HepG2 (cell line): ENCODE results near the gene CEP104. TPM values are rescaled to one million over a fixed set of nuclear protein-coding genes. Genes with fewer than 3 reads are reported as not detected.
A peak's percentile ranks its signal among the peaks of the same experiment; 100 is the strongest.

Source experiments
- FOXO1 ChIP-seq: sonication (generic); formaldehyde crosslinking; IDR thresholded peaks from 2 replicates; pipeline ENCODE4 v1.4.0; 2020; ENCODE audit warnings: missing genetic modification reagents
- MEIS1 ChIP-seq: sonication (generic); formaldehyde crosslinking; IDR thresholded peaks from 2 replicates; pipeline ENCODE4 v1.9.0; 2021; ENCODE audit warnings: mild to moderate bottlenecking, missing genetic modification reagents, moderate library complexity, borderline replicate concordance
- MYC ChIP-seq: sonication (generic); formaldehyde crosslinking; IDR thresholded peaks from 2 replicates; pipeline ENCODE4 v1.9.0; 2021; ENCODE audit warnings: missing genetic modification reagents, borderline replicate concordance
- MYNN ChIP-seq: sonication (generic); formaldehyde crosslinking; IDR thresholded peaks from 2 replicates; pipeline ENCODE4 v1.4.0; 2020; ENCODE audit warnings: mild to moderate bottlenecking, low read depth, missing genetic modification reagents
- PRPF4 ChIP-seq: fragments of 200-400 bp; formaldehyde crosslinking; IDR thresholded peaks from 2 replicates; pipeline ENCODE4 v1.6.1; 2016; ENCODE audit warnings: low read length, low read depth; ENCODE audit not compliant: poor library complexity, severe bottlenecking
- SOX6 ChIP-seq, 2 experiments: fragments of 450-650 bp in 1 of 2; sonication (generic) in 1 of 2; formaldehyde crosslinking in 1 of 2; IDR thresholded peaks; 2 replicates each; pipeline versions ENCODE4 v1.4.0 to v1.6.1; 2017 to 2020; ENCODE audit warnings: antibody characterized with exemption in 1 of 2, mild to moderate bottlenecking in 1 of 2, missing genetic modification reagents in 1 of 2
- STAG1 ChIP-seq: sonication (generic); formaldehyde crosslinking; IDR thresholded peaks from 2 replicates; pipeline ENCODE4 v1.4.0; 2020; ENCODE audit warnings: missing genetic modification reagents
- TBX2 ChIP-seq: sonication (generic); formaldehyde crosslinking; IDR thresholded peaks from 2 replicates; pipeline ENCODE4 v1.5.0; 2020; ENCODE audit warnings: missing genetic modification reagents, mild to moderate bottlenecking, borderline replicate concordance
- XBP1 ChIP-seq: sonication (generic); formaldehyde crosslinking; IDR thresholded peaks from 2 replicates; pipeline ENCODE4 v1.5.0; 2020; ENCODE audit warnings: missing genetic modification reagents
- ZBTB40 ChIP-seq, 2 experiments: fragments of 450-650 bp in 1 of 2; sonication (generic) in 1 of 2; formaldehyde crosslinking in 1 of 2; IDR thresholded peaks; 2 replicates each; pipeline versions ENCODE4 v1.6.1 to v1.8.0; 2016 to 2022; ENCODE audit warnings: antibody characterized with exemption in 1 of 2, mild to moderate bottlenecking in 1 of 2, missing genetic modification reagents in 1 of 2
- ZHX2 ChIP-seq, 2 experiments: sonication (generic) in 1 of 2; formaldehyde crosslinking in 1 of 2; IDR thresholded peaks; 2 replicates each; pipeline versions ENCODE4 v1.6.1 to v1.9.0; 2014 to 2022; ENCODE audit warnings: antibody characterized with exemption in 1 of 2, borderline replicate concordance in 1 of 2, inconsistent platforms in 1 of 2, low read depth in 1 of 2, missing genetic modification reagents in 1 of 2
- ZNF251 ChIP-seq: sonication (generic); formaldehyde crosslinking; IDR thresholded peaks from 2 replicates; pipeline ENCODE4 v1.9.0; 2021; ENCODE audit warnings: mild to moderate bottlenecking, missing genetic modification reagents
- ZNF296 ChIP-seq: sonication (generic); formaldehyde crosslinking; conservative IDR thresholded peaks from 2 replicates; pipeline ENCODE4 v1.5.0; 2020; ENCODE audit warnings: mild to moderate bottlenecking, missing genetic modification reagents
- polyA plus RNA-seq, 8 experiments: library from polyadenylated mRNA; depleted of rRNA in 3 of 8; stranded (reverse) in 7 of 8; unstranded in 1 of 8; fragments of >200 nt; fragmentation: Illumina TruSeq in 4 of 8; extraction: Trizol in 4 of 8; gene quantifications; 2 replicates each; pipeline versions ENCODE4 v1.2.1 to v1.2.3, GENCODE V29; 2011 to 2016; ENCODE audit warnings: low read depth in 4 of 8, missing spikeins in 1 of 8, mixed read lengths in 1 of 8; ENCODE audit not compliant: insufficient read depth in 1 of 8
- total RNA-seq, 5 experiments: library from RNA; depleted of rRNA; stranded (reverse); fragments of >200 nt; fragmentation: Illumina TruSeq; extraction: Trizol; gene quantifications; 2 replicates each; pipeline ENCODE4 v1.2.3, GENCODE V29; 2016; ENCODE audit warnings: low read depth in 1 of 5

Gene CEP104
- total and polyA plus RNA-seq, 2 of the 13 experiments (the other 11 are each of a cell fraction or from before 2014, with no cell fraction given), result 20.4 to 30.1 TPM

GRCh38 chr1:3785456-3786157 lies 71.4 kb downstream of the CEP104 start (continued):
- TF ChIP-seq ZBTB40 (IDR thresholded peaks at IDR 0.05) (no peak), ZBTB40 (CRISPR knock-in tag; IDR thresholded peaks at IDR 0.05) (no peak), STAG1 (CRISPR knock-in tag) (peak; percentile 78), PRPF4 (no peak), MEIS1 (no peak), ZNF296 (CRISPR knock-in tag) (no peak), ZHX2 (IDR thresholded peaks at IDR 0.05; ENCODE audit: low read depth) (no peak), ZHX2 (CRISPR knock-in tag; IDR thresholded peaks at IDR 0.05; ENCODE audit: borderline replicate concordance) (no peak), XBP1 (no peak), ZNF251 (CRISPR knock-in tag) (no peak), FOXO1 (CRISPR knock-in tag) (no peak), MYNN (CRISPR knock-in tag) (no peak), SOX6 (IDR thresholded peaks at IDR 0.05) (no peak), SOX6 (CRISPR knock-in tag; IDR thresholded peaks at IDR 0.05) (0 out of 2 replicates have a peak, but pooled peaks have one; percentile 13), MYC (CRISPR knock-in tag) (no peak), TBX2 (CRISPR knock-in tag) (0 out of 2 replicates have a peak, but pooled peaks have one; percentile 3)
